WERI-Rb-1 (cell line): Measurements from ENCODE around the gene GSTM1.

Experiments
- DNase-seq: peaks from one replicate; pipeline ENCODE4 v3.0.0-alpha.2; 2020
- H3K27ac ChIP-seq: fragments of 250-450 bp; sonication (Bioruptor Pico); 2 replicates; pipeline ENCODE4 v1.5.1; 2020; ENCODE audit warnings: mild to moderate bottlenecking, moderate library complexity
- H3K27me3 ChIP-seq: fragments of 250-450 bp; sonication (Bioruptor Pico); 2 replicates; pipeline ENCODE4 v1.5.1; 2021; ENCODE audit warnings: mild to moderate bottlenecking, low read depth, moderate library complexity; ENCODE audit not compliant: insufficient read depth, severe bottlenecking
- H3K36me3 ChIP-seq: fragments of 250-450 bp; sonication (Bioruptor Pico); 2 replicates; pipeline ENCODE4 v1.5.1; 2020; ENCODE audit warnings: mild to moderate bottlenecking, moderate library complexity
- H3K4me3 ChIP-seq: 2 replicates; pipeline ENCODE4 v1.5.1; 2011; ENCODE audit warnings: low read depth, mild to moderate bottlenecking, control low read depth, low read length
- H3K9me3 ChIP-seq: fragments of 250-450 bp; sonication (Bioruptor Pico); 2 replicates; pipeline ENCODE4 v1.5.1; 2021; ENCODE audit warnings: mild to moderate bottlenecking, moderate library complexity; ENCODE audit not compliant: severe bottlenecking
- CTCF ChIP-seq: IDR thresholded peaks from 2 replicates; pipeline ENCODE4 v1.5.1; 2011; ENCODE audit warnings: low read depth, mild to moderate bottlenecking, control low read depth, inconsistent platforms, low read length

The GSTM1 gene

GRCh38 chr1:109722908-109723691 lies 35.5 kb downstream of the GSTM1 start:
- Histone ChIP-seq H3K4me3 (no peak overlapping the region), H3K9me3 (peaks cover 5% of the 10 kb centered on the region), H3K27me3 (no peaks in the 10 kb centered on the region), H3K27ac (no peak overlapping the region), H3K36me3 (no peaks in the 10 kb centered on the region)
- TF ChIP-seq CTCF: no peak
- no peak for DNase-seq

GRCh38 chr1:109724933-109725332 lies 37.3 kb downstream of the GSTM1 start:
- no peaks in the 10 kb centered on the region for H3K27me3 ChIP-seq
- TF ChIP-seq CTCF: no peak
- H3K9me3 ChIP-seq: peaks cover 5% of the 10 kb centered on the region
- no peak overlapping the region for H3K4me3 ChIP-seq
- H3K36me3 ChIP-seq: no peaks in the 10 kb centered on the region
- no peak for DNase-seq
- H3K27ac ChIP-seq: no peak overlapping the region

- TF ChIP-seq CTCF: no peak
- Histone ChIP-seq H3K36me3 (no peaks in the 10 kb centered on the region), H3K27ac (no peak overlapping the region), H3K4me3 (no peak overlapping the region), H3K9me3 (peaks cover 5% of the 10 kb centered on the region), H3K27me3 (no peaks in the 10 kb centered on the region)
- no peak for DNase-seq
Measured at GRCh38 chr1:109725510-109725909, 37.9 kb downstream of the GSTM1 start.

GRCh38 chr1:109726007-109726406 lies 38.4 kb downstream of the GSTM1 start:
- Histone ChIP-seq H3K4me3 (no peak overlapping the region), H3K36me3 (no peaks in the 10 kb centered on the region), H3K27ac (no peak overlapping the region), H3K9me3 (peaks cover 5% of the 10 kb centered on the region), H3K27me3 (no peaks in the 10 kb centered on the region)
- TF ChIP-seq CTCF: no peak
- DNase-seq: no peak

GRCh38 chr1:109726728-109727373 lies 39.2 kb downstream of the GSTM1 start:
- Histone ChIP-seq H3K27me3 (no peaks in the 10 kb centered on the region), H3K27ac (no peak overlapping the region), H3K9me3 (peaks cover 5% of the 10 kb centered on the region), H3K4me3 (no peak overlapping the region), H3K36me3 (no peaks in the 10 kb centered on the region)
- no peak for TF ChIP-seq CTCF
- DNase-seq: no peak
